Measurements from ENCODE around the gene ABCB10.

DNA sequence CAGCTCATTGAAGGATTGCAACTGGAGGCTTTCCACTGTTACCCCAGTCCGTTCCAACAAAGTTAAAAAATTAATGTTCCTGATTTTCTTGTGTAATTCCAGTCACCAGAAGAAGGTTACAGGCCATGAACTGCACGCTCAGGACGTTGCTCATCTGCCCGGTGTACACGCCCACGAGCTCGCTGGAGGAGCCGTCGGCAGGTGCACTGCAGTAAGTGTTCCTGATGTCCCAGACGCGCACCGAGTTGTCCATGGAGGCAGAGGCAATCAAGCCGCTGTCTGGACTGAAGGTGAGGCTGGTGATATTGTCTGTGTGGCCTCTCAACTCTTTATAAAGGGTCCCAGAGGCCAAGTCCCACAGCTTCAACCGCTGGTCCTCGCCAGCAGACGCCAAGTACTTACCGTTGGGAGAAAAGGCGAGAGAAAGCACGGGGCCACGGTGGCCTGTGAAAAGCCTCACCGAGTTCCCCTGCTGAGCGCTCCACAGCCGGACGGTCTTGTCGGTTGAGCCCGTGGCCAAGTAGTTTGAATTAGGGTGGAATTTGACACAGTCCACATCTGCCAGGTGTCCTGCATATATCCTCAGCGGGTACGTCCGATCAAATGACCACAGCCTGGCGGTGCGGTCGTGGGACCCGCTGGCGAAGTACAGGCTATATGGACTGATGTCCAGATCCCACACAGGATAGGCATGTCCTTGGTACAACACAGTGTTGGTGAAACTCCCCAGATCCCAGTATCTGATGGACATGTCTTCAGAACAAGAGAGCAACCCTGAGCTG, 35.9 kb upstream of the ABCB10 start:
- no peak for TF ChIP-seq PKNOX1 (IDR thresholded peaks at IDR 0.05)
- TF ChIP-seq FOXK2 (IDR thresholded peaks at IDR 0.05): no peak
